A673 (cell line): ENCODE data around the gene CCDC201. TPM values are rescaled to one million over a fixed set of nuclear protein-coding genes. Genes with fewer than 3 reads are reported as not detected.

Source experiments
- BruUV-seq: library from RNA; stranded (reverse); fragments of 400-500 nt; replicated peaks from 2 replicates; lab custom pipeline; 2021; lab: Mats Ljungman, UMichigan
- CTCF ChIA-PET: fragments of 300-600 bp; sonication (Branson Sonifier 250); formaldehyde crosslinking; loops from one replicate; lab custom pipeline; 2022; ENCODE audit warnings: antibody characterized with exemption; lab: Charles Lee
- POLR2A ChIA-PET: fragments of 300-600 bp; sonication (Branson Sonifier 250); formaldehyde crosslinking; loops from one replicate; lab custom pipeline; 2022; ENCODE audit warnings: antibody characterized with exemption; ENCODE audit not compliant: low non-redundant PET; lab: Charles Lee
- DNase-seq: peaks from one replicate; pipeline ENCODE4 v3.0.0-alpha.2; 2015; ENCODE audit warnings: low spot score
- H3K27ac ChIP-seq: fragments of 200-600 bp; sonication (generic); 2 replicates; pipeline ENCODE4 v1.5.1; 2016; ENCODE audit warnings: mixed run types, low read depth, mild to moderate bottlenecking, mixed read lengths, antibody characterized with exemption, low read length; ENCODE audit not compliant: poor library complexity, severe bottlenecking
- H3K27me3 ChIP-seq: fragments of 200-600 bp; sonication (generic); replicated peaks from 2 replicates; pipeline ENCODE4 v1.6.1; 2017; ENCODE audit warnings: mixed run types, low read depth, mild to moderate bottlenecking, mixed read lengths, antibody characterized with exemption, low read length; ENCODE audit not compliant: insufficient read depth, poor library complexity
- H3K36me3 ChIP-seq: fragments of 200-600 bp; sonication (generic); 2 replicates; pipeline ENCODE4 v1.6.1; 2016; ENCODE audit warnings: mixed run types, mild to moderate bottlenecking, mixed read lengths, antibody characterized with exemption, low read length; ENCODE audit not compliant: insufficient read depth, poor library complexity, severe bottlenecking
- H3K4me1 ChIP-seq: fragments of 200-600 bp; sonication (generic); 2 replicates; pipeline ENCODE4 v1.6.1; 2017; ENCODE audit warnings: mixed run types, mild to moderate bottlenecking, mixed read lengths, antibody characterized with exemption, low read length; ENCODE audit not compliant: insufficient read depth, poor library complexity, severe bottlenecking
- H3K4me3 ChIP-seq: fragments of 200-600 bp; sonication (generic); 2 replicates; pipeline ENCODE4 v1.5.1; 2016; ENCODE audit warnings: low read depth, mixed run types, mild to moderate bottlenecking, mixed read lengths, low read length; ENCODE audit not compliant: poor library complexity, severe bottlenecking
- H3K9me3 ChIP-seq: fragments of 200-600 bp; sonication (generic); 2 replicates; pipeline ENCODE4 v1.6.1; 2016; ENCODE audit warnings: mixed run types, low read depth, mild to moderate bottlenecking, mixed read lengths, antibody characterized with exemption, low read length; ENCODE audit not compliant: poor library complexity, severe bottlenecking
- CTCF ChIP-seq: fragments of 300-800, 200-600 bp; sonication (generic); conservative IDR thresholded peaks from 2 replicates; pipeline ENCODE4 v1.5.1; 2017; ENCODE audit warnings: low read depth, mild to moderate bottlenecking, antibody characterized with exemption, low read length, moderate library complexity, mixed read lengths
- EZH2 ChIP-seq: fragments of 200-600 bp; sonication (generic); IDR thresholded peaks from 2 replicates; pipeline ENCODE4 v1.6.1; 2017; ENCODE audit warnings: borderline replicate concordance, low read depth, mild to moderate bottlenecking, mixed read lengths, antibody characterized with exemption, low read length; ENCODE audit not compliant: poor library complexity, severe bottlenecking
- intact Hi-C: fragments of 100-400 bp; cut with micrococcal nuclease; formaldehyde crosslinking; loops from one replicate; pipeline ENCODE4 v1.10.0; 2022; ENCODE audit not compliant: unreplicated experiment
- total RNA-seq: library from RNA; stranded (reverse); gene quantifications from 2 replicates; pipeline ENCODE4 v1.2.3, GENCODE V29; 2021

The CCDC201 gene
- total RNA-seq, 1 experiment from 2014 or later = not detected

DNA sequence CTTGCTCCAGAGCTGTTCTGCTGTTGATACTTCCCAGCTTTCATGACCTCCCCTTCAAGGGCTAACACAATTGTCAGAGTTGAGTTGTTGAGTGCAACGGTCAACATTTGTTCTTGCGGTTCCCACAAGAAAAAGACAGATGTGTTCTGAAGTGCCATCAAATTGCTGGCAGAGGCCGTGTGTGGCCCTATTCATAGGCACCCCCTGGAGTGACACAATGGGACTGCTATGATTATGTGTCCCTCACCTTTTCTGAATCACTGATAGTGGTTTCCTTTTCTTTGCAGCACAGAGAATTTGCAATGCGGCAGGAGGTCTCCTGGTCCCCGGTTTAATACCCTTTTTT is 9.6 kb upstream of the CCDC201 start:
- POLR2A ChIA-PET = no interaction called here
- Histone ChIP-seq H3K27ac (no peak overlapping the region), H3K4me1 (no peaks in the 10 kb centered on the region), H3K4me3 (no peak overlapping the region), H3K9me3 (no peaks in the 10 kb centered on the region), H3K27me3 (peaks cover 41% of the 10 kb centered on the region), H3K36me3 (no peaks in the 10 kb centered on the region)
- CTCF ChIA-PET = no interaction called here
- TF ChIP-seq CTCF (no peak), EZH2 (no peak)
- intact Hi-C loops = no loop called here
- DNase-seq = no peak
- no TSS peak for BruUV-seq

GRCh38 chr7:45881759-45882464 is 9.0 kb upstream of the CCDC201 start:
- POLR2A ChIA-PET = no interaction called here
- BruUV-seq = no TSS peak
- no peak for DNase-seq
- Histone ChIP-seq H3K4me1 (no peaks in the 10 kb centered on the region), H3K36me3 (no peaks in the 10 kb centered on the region), H3K27me3 (peaks cover 35% of the 10 kb centered on the region), H3K27ac (no peak overlapping the region), H3K4me3 (no peak overlapping the region), H3K9me3 (no peaks in the 10 kb centered on the region)
- intact Hi-C loops = no loop called here
- no peak for TF ChIP-seq CTCF
- no peak for TF ChIP-seq EZH2
- CTCF ChIA-PET = no interaction called here

DNA sequence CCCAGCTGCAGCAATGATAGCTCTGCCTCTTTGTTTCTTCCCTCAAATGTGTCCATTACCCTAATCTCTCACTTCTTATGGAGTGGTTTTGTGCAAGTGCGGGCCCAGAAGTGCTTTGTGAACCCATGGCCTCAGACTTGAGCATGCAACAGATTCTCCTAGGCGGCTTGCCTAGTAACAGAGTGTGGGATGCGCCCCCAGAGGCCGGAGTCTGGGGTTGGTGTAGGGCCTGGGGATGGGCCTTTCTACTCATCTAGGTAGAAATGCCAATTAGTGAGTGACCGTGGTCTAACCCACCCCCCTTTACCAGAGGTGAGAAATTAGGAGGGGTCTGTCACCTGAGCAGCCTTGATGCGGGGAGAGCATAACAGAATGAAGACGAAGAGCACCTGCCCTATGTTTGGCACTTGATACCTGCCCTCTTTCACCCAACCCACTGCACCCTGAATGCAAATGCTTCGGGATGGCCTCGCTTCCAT is 8.4 kb upstream of the CCDC201 start:
- TF ChIP-seq EZH2 (no peak), CTCF (no peak)
- BruUV-seq = no TSS peak
- no peak overlapping the region for H3K27ac ChIP-seq
- no peak for DNase-seq
- ChIA-PET POLR2A (no interaction called here), CTCF (no interaction called here)
- H3K27me3 ChIP-seq = peaks cover 29% of the 10 kb centered on the region
- intact Hi-C loops = no loop called here
- H3K4me1 ChIP-seq = no peaks in the 10 kb centered on the region
- H3K9me3 ChIP-seq = no peaks in the 10 kb centered on the region
- H3K4me3 ChIP-seq = no peak overlapping the region
- no peaks in the 10 kb centered on the region for H3K36me3 ChIP-seq
